ENCODE measurements around the gene CGAS. TPM values are rescaled to one million over a fixed set of nuclear protein-coding genes. Genes with fewer than 3 reads are reported as not detected.
"Not testable (repeated sequence)": the region's sequence is repeated elsewhere in the genome, so short reads cannot be mapped to it uniquely, and the experiment has no call there.

The CGAS gene
- polyA plus RNA-seq (2014; cell fraction: cytosol; rRNA removed): not detected in 2 replicates
- 0.12 TPM in 1 of 2 replicates, not detected in the other for polyA plus RNA-seq (2014; cell fraction: nucleus; rRNA removed)

DNA sequence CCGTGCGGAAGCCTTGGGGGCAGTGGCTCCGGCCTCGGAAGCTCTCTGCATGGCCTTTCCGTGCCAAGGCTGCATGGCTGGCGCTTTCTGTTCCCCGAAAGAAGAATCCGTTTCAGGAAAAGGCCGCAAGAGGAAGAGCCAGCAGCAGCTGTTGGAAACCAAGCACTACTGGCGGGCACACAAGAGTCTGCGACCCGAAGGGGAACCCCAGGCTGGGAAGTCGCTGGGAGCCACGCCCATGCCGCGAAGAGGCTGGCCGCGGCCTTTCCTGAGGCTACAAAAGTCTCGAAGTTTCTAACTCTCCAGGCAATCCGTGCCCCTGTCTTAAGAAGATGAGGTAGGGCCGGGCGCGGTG is at the start of gene CGAS:
TSS of gene CGAS (minus strand) at position 191 of the 355 bp plus-strand sequence. CDS start at position 75, 116 bp downstream.
- no peak for DNase-seq (ENCODE audit: low spot score)

DNA sequence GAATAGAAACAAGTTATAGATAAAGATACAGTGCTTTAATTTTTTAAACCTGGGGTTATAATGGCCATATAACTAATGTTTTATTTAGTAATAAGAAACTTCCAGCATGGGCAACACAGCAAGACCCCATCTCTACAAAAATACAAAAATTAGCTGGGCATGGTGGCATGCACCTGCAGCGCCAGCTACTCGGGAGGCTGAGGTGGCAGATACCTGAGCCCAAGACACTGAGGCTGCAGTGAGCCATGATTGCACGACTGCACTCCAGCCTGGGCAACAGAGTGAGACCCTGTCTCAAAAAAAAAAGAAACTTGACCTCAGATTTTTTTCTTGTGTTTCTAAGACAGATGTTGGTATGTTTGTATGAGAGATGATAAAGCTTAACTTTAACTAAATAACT is 45.8 kb upstream of the CGAS start:
- DNase-seq (ENCODE audit: low spot score): no peak

DNA sequence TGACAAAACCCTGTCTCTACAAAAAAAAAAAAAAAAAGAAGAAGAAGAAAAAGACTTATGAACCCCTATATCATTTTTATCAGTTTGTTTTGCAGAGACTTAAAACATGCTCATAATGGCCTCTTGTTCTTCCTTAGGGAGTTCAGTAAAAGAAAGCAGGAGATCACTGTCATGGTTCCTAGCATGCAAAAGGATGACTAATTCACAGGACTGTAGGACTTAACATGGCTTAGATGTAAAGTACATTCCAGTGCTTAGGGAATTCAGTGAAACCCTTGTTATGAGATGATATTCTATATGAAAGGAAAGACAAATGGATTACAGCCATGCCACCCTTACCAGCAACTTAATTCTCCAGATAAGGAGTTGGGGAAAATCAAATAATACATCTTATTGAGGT is 39.3 kb upstream of the CGAS start:
- DNase-seq (ENCODE audit: low spot score): no peak

DNA sequence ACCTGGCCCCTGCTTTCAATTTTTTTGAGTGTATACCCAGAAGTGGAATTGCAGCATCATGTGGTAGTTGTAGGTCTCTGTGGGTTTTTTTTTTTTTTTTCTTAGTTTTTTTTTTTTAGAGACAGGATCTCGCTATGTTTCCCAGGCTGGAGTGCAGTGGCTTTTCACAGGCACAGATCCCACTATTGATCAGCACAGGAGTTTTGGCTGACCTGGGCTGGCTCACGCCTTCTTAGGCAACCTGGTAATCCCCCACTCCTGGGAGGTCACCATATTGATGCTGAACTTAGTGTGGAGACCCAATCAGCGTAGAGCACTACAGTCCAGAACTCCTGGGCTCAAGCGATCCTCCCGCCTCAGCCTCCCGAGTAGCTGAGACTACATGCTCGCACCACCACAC is 35.4 kb upstream of the CGAS start:
- no peak for DNase-seq (ENCODE audit: low spot score)

DNA sequence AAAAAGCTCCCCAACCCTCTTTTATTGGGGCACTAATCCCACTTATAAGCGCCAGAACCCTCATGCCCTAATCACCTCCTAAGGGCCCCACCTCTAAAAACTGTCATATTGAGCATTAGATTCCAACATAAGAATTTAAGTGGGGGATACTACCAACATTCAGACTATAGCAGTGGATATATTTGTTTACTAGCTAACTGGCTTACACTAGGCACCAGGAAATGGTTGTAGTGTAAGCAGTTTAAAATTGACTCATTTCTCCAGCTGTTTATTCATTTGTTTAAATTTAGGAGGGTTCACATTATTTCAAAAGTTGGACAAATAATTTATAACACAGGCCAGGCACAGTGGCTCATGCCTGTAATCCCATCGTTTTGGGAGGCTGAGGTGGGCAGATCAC is 32.3 kb upstream of the CGAS start:
- DNase-seq (ENCODE audit: low spot score): no peak

DNA sequence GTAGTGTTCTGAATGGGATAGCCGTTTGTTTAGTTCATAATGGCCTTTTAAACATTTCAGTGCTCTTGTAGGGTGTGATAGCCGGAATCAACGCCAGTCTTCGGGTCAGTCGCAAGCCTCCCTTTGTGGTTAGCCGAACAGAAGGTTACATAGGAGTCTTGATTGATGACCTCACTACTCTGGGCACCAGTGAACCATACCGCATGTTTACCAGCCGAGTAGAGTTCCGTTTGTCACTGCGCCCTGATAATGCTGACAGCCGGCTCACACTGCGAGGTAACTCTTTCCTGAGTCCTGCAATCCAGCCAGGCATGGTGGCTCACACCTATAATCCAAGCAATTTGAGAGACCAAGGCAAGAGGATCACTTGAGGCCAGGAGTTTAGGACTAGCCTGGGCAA is 29.9 kb upstream of the CGAS start:
- DNase-seq (ENCODE audit: low spot score): no peak

DNA sequence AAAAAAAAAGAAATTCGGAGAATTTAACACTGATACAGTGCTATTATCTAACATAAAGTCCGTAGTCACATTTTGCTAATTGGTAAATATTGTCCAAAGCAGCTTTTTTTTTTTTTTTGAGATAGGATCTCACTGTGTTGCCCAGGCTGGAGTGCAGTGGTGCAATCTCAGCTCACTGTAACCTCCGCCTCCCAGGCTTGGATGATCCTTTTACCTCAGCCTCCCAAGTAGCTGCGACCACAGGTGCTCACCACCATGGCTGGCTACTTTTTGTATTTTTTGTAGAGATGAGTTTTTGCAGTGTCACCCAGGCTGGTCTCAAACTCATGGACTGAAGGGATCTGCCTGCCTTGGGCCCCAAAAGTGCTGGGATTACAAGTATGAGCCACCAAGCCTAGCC is 25.3 kb upstream of the CGAS start:
- DNase-seq (ENCODE audit: low spot score): no peak

DNA sequence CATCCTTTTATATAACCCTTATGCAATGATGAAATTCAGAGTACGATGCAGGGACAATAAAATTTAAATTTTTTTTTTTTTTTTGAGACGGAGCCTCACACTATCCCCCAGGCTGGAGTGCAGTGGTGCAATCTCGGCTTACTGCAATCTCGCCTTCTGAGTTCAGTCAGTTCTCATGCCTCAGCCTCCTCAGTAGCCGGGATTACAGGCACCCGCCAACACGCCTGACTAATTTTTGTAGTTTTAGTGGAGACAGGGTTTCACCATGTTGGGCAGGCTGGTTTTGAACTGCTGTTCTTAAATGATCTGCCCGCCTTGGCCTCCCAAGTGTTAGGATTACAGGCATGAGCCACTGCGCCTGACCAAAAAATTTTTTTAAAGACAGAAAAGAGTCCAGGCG is 24.6 kb upstream of the CGAS start:
- no peak for DNase-seq (ENCODE audit: low spot score)

DNA sequence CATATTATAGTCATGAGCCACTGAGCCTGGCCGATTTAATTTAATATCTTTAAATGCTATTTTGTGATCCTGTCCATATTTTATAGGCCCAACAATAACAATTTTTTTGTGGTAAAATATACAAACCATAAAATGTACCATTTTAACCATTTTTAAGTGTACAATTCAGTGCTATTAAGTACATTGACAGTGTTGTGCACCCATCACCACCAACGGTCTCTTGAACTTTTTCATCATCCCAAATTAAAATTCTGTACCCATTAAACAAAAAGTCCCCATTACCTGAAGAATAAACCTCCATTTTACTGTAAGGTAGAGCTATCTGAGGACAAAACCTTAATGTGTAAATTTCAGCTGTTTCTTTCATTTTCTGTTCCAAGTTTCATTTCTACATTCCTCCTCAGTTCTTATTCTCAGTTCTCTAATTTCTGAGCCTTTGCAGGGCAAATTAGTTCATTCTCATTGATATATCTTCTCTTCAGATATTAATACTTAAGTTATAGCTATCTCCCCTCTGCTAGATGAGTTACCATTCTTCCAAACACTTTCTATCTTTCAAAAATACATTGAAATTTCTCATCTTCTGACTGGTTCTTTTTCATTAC is 19.7 kb upstream of the CGAS start:
- DNase-seq (ENCODE audit: low spot score): no peak

DNA sequence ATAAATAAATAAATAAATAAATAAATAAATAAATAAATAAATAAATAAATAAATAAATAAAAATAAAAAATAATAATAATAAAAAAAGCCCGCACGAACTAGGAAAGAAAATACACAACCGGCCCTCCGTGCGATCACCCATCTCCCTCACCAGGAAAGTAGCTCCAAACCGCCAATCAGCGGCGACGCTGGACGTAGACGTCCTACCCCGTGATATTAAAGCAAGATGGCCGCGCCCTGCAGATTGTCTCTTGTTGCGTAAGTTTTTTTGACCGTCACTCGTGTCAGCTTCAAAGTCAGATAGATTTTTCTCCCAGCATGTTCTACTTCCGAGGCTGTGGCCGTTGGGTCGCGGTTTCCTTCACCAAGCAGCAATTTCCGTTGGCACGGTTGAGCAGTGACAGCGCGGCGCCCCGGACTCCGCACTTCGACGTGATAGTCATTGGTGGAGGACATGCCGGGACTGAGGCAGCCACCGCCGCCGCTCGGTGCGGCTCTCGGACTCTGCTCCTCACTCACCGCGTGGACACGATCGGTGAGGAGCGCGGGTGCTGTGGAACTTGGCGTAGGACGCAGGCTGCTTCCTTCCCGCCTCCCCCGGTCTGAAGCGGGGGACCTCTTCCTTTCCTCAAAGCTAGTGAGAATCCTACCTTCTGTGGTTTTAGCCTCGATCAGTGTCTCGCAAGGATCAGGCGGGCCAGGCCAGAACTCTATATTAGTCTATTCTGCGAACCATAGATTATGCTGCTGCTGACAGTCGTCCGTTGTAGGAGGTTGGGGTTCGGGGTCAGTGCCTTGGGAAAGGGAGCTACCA is 9.6 kb upstream of the CGAS start, which contains the start of gene MTO1:
TSS of gene MTO1 (plus strand) at position 201 of the 814 bp plus-strand sequence. CDS start at position 319, 118 bp downstream.
- DNase-seq (ENCODE audit: low spot score): peak; percentile 90

DNA sequence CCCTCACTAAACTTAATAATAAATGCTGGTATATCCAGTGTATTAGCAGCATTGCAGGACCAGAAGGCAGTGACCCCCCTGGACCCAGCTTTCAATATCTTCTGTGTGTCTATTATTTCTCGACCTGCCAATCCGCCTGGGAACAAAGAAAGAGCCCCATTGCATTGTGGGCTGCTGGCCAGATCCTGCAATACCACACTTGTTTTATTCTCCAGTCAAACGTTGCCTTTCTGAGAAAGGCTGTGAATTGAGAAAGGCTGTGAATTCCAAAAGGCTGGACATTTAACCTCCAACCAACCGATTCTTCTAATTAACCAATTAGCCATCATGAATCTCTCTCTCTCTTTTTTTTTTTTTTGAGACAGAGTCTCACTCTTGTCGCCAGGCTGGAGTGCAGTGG is 8.0 kb upstream of the CGAS start:
- no peak for DNase-seq (ENCODE audit: low spot score)

DNA sequence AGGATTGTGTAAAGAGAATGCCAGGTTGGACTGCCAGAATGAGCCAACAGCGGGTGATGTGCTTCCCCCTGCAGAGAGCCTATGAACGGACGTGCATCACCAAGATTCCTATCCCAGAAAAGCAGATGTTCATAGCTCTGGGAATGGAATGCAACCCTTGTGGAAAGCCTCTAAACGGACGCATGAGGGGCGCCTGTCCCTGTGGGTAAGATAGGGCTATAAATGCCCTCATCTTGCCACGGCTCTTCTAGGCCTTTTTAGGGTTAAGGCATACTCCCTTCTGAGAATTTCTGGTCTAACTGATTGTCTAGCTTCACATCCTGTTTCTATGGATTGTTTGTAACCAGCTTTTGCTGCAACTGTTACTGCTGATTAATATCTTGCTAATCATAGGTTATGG is 7.4 kb upstream of the CGAS start:
- DNase-seq (ENCODE audit: low spot score): not testable (repeated sequence)

DNA sequence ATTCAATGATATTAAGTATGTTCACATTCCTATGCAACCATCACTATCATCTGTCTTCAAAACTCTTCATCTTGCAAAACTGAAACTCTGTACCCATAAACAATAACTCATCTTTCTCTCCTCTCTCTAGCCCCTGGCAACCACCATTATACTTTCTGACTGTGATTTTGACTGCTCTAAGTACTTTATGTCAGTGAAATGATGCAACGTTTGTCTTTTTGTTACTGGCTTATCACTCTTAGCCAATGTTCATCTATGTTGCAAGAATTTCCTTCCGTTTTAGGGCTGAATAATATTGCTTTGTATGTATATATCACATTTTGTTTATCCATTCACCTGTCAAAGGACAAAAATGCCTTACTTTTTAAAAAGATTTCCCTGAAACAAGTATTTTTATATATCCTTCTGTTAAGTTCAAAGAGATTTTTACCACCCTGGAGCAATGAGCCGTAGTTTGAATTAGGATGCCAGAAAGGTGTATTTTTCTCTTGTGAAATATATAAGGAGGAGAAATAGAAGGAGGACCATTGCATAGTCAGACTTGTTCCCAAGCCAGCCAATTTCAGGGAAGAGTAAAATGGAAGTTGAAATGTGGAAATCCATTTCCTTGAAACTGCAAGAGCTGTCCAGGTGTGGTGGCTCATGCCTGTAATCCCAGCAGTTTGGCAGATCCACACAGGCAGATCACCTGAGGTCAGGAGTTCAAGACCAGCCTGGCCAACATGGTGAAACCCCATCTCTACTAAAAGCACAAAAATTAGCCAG is 4.0 kb upstream of the CGAS start:
- DNase-seq (ENCODE audit: low spot score): no peak

DNA sequence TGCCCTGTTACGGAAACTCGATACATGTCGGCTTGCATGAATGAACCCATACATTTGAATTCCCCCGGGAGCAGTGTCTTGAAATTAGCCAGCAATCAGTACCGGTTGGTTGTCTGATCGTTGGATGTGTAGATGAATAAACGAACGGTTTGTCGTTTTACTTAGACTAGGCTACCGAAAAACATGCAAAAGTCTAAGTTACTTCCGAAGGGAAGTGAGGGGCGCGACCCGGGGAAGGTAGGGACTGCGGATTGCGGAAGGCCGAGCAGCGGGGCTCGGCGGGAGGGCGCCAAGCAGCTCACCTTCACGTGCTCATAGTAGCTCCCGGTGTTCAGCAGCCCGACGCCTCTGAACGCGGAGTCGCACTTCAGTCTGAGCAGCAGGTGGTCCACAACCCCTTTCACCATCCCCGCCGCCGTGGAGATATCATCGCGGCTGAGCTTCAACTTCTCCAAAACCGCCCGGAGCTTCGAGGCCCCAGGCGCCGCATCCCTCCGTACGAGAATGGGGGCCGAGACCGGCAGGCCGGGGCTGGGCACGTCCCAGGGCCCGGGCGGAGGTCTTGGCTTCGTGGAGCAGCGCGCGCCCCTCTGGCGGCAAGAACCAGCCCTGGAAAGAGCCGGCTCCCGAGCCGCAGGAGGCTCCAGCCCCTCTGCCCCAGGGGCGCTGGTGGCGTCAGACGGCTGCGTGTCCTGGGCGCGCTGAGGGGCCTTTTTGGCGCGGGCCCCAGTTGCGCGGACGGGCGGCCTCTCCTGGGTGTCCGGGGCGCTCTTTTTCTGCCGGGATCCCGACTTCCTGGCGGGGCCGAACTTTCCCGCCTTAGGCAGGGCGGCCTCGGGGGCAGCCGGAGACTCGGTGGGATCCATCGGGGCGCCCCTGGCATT is 632 bp downstream of the CGAS start:
- peak; percentile 40 for DNase-seq (ENCODE audit: low spot score)

DNA sequence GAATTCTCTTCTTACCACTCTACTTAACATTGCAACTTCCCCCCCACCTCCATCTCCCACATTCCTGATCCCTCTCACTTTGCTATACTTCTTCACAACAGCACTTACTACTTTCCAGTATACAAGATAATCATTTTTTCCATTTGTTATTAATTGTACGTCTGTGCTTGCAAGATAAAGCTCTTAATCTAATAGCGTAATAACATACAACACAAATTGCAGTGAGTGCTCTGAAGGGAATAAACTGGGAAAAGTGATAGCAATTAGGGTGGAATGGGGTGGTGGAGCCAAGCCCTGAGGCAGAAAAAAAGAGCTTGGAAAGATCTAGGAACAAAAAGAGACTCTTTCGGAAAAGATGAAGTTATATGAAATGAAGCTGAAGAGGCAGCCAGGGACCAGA is 8.5 kb downstream of the CGAS start:
- no peak for DNase-seq (ENCODE audit: low spot score)

DNA sequence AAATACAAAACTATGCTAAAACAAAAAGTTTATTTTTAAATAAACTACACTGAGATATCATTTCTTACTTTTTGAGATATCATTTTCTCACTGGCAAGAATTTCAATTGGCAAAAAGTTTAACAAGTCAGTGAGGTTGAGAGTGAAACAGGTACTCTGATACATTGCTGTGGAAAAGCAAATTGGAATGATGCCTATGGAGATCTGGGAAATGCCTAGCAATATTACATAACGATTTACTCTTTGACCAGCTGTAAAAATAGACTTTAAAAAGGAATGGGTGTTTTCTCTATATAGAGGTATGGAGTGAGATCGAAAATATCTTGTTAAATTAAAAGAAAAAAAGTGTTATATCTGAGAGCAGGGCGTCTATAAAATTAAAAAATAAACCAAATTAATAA is 16.9 kb downstream of the CGAS start:
- DNase-seq (ENCODE audit: low spot score): no peak

DNA sequence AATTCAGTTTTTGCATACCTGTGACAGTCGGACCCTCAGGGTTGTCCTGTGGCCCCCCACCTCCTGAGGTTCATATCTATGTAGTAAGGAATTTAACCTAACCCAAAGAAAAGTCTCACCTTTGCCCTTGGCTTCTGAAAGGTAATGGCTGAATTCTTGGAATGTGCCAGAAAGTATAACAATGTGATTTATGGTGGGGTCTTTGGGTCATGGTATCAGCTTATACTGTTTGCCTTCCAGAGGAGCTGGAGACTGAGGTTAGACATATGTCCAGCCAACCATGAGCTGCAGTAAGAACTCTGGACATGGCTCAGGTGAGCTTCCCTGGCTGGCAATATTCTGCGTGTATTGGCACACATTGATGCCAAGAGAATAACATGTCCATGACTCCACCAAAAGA is 30.6 kb downstream of the CGAS start:
- DNase-seq (ENCODE audit: low spot score): no peak

DNA sequence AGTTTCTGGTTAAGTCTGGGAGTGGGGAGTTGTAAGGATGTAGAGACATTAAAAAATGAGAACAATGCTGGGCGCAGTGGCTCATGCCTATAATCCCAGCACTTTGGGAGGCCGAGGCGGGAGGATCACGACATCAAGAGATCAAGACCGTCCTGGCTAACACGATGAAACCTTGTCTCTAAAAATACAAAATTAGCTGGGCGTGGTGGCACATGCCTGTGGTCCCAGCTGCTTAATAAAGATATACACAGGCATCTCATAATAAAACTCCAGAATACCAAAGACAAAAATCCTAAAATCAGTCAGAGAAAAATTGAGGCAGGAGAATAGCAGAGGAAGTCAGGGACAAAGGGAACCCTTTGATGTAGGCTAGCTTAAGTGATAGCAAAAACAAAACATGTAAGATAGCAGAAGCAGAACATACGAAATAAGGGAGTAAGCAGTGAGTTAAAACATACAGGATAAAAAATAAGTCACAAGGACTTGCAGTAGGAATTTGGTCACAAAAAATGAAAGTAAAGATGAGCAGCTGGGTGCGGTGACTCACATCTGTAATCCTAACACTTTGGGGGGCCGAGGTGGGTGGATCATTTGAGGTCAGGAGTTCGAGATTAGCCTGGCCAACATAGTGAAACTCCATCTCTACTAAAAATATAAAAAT is 33.9 kb downstream of the CGAS start:
- no peak for DNase-seq (ENCODE audit: low spot score)

DNA sequence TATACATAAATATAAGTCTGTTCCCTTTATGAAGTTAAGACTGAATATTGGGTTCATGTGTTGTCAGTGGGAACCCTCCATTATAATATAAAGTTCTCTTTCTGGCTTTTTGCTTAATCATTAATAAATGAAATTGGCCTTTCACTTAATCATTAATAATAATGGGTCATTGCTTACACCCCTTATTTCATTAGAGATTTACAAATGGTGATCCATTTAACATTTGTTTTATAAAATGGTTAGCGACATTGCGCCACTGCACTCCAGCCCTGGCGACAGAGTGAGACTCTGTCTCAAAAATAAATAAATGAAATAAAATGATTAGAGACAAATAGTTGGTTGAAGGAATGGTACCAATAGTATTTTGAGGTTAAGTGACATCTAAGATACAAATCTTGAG is 39.0 kb downstream of the CGAS start:
- no peak for DNase-seq (ENCODE audit: low spot score)

DNA sequence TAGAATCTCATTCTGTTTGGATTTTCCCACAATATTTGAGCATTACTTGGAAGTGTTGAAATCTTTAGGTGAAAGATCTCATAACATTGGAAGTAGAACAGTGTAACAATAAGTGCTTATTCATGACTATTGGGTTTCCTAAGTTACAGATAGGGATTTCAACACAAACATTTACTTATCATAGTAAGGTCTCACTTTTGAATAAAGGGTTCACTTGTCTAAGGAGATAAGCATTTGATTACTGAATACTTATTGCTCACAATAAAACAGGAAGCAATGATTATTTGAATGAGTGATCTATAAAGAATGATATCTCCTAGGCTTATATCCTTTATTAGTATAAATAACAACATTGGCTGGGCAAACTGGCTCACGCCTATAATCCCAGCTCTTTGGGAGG is 42.7 kb downstream of the CGAS start:
- DNase-seq (ENCODE audit: low spot score): no peak

DNA sequence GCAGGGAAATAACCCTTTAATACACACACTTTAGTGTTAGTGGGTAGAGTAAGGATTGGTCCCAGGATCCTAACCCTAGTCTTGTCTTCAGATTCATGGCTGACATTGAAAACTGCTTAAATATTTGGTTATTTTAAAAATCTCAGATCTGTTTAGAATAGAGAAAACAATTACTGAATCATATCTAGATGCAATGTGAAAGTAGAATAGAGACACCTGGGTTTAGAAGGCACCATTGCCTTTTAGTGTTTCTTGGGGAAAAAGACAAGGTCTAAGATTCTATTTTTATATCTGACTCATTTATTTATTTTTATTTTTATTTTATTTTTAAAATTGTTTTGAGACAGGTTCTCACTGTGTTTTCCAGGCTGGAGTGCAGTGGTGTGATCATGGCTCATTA is 51.4 kb downstream of the CGAS start:
- no peak for DNase-seq (ENCODE audit: low spot score)

Data from SK-N-DZ (cell line).